Measurements from ENCODE around the gene UGT3A1.
"Not testable (repeated sequence)": the region's sequence is repeated elsewhere in the genome, so short reads cannot be mapped to it uniquely, and the experiment has no call there.

The UGT3A1 gene

GRCh38 chr5:35987776-35988175 is 3.4 kb downstream of the UGT3A1 start:
- DNase-seq = no peak

- no peak for DNase-seq
Measured at GRCh38 chr5:35979715-35980114, 11.5 kb downstream of the UGT3A1 start.

- DNase-seq = not testable (repeated sequence)
Measured at GRCh38 chr5:35976859-35977258, 14.3 kb downstream of the UGT3A1 start.

- DNase-seq = no peak
Measured at GRCh38 chr5:35974570-35974969, 16.6 kb downstream of the UGT3A1 start.

GRCh38 chr5:35971878-35972210 is 19.3 kb downstream of the UGT3A1 start:
- no peak for DNase-seq

GRCh38 chr5:35971186-35971877 is 19.9 kb downstream of the UGT3A1 start:
- DNase-seq = no peak

- DNase-seq = no peak
Measured at GRCh38 chr5:35963381-35963843, 27.8 kb downstream of the UGT3A1 start.

GRCh38 chr5:35960328-35960727 is 30.9 kb downstream of the UGT3A1 start:
- DNase-seq = no peak

- no peak for DNase-seq
Measured at GRCh38 chr5:35956429-35956828, 34.8 kb downstream of the UGT3A1 start.

GRCh38 chr5:35954175-35954574 is 37.0 kb downstream of the UGT3A1 start:
- no peak for DNase-seq

- DNase-seq = no peak
Measured at GRCh38 chr5:35947085-35947484, 44.1 kb downstream of the UGT3A1 start.

GRCh38 chr5:35939639-35940038 is 51.6 kb downstream of the UGT3A1 start:
- no peak for DNase-seq

- DNase-seq = no peak
Measured at GRCh38 chr5:35938568-35939227, 52.5 kb downstream of the UGT3A1 start, which contains the start of gene CAPSL. TSS of gene CAPSL (minus strand) at chr5:35938622. CDS start at chr5:35921120, 17,502 bp downstream.

- DNase-seq = peak; percentile 53
Measured at GRCh38 chr5:35926389-35927051, 64.7 kb downstream of the UGT3A1 start.

GRCh38 chr5:35924950-35925722 is 66.1 kb downstream of the UGT3A1 start:
- DNase-seq = peak; percentile 85

GRCh38 chr5:35924122-35924949 is 66.9 kb downstream of the UGT3A1 start:
- DNase-seq = no peak

- DNase-seq = no peak
Measured at GRCh38 chr5:35922468-35922867, 68.7 kb downstream of the UGT3A1 start.

GRCh38 chr5:35921930-35922329 is 69.3 kb downstream of the UGT3A1 start:
- DNase-seq = no peak

GRCh38 chr5:35920890-35921289 is 70.3 kb downstream of the UGT3A1 start:
- DNase-seq = no peak

- DNase-seq = no peak
Measured at GRCh38 chr5:35919191-35919590, 72.0 kb downstream of the UGT3A1 start.

GRCh38 chr5:35908814-35909213 is 82.4 kb downstream of the UGT3A1 start:
- no peak for DNase-seq

GRCh38 chr5:35908228-35908627 is 83.0 kb downstream of the UGT3A1 start:
- DNase-seq = no peak
